Astrocyte (in vitro differentiated cells and primary cell): ENCODE measurements around the gene LEP. TPM values are rescaled to one million over a fixed set of nuclear protein-coding genes. Genes with fewer than 3 reads are reported as not detected.

Experiments
- DNase-seq: peaks from one replicate; pipeline ENCODE4 v3.0.0-alpha.2; 2010; ENCODE audit warnings: low read depth
- FAIRE-seq: peaks from 2 replicates; lab custom pipeline; 2011; peaks lifted over from hg19 to GRCh38; lab: Jason Lieb, UNC
- H2AFZ ChIP-seq: 2 replicates; pipeline ENCODE4 v1.6.0; 2012; ENCODE audit warnings: low read depth, low read length, inconsistent platforms
- H3K27ac ChIP-seq: 2 replicates; pipeline ENCODE4 v1.5.1; 2011; ENCODE audit warnings: low read depth, low read length, inconsistent platforms
- H3K27me3 ChIP-seq: 2 replicates; pipeline ENCODE4 v1.6.0; 2011; ENCODE audit warnings: low read length, inconsistent platforms; ENCODE audit not compliant: insufficient read depth
- H3K36me3 ChIP-seq: 2 replicates; pipeline ENCODE4 v1.5.1; 2011; ENCODE audit warnings: low read length, inconsistent platforms; ENCODE audit not compliant: insufficient read depth
- H3K4me1 ChIP-seq: 2 replicates; pipeline ENCODE4 v1.5.1; 2011; ENCODE audit warnings: low read length, inconsistent platforms; ENCODE audit not compliant: insufficient read depth
- H3K4me2 ChIP-seq: 2 replicates; pipeline ENCODE4 v1.6.0; 2012; ENCODE audit warnings: low read length, inconsistent platforms
- H3K4me3 ChIP-seq: 2 replicates; pipeline ENCODE4 v1.5.1; 2011; ENCODE audit warnings: low read depth, mild to moderate bottlenecking, low read length, inconsistent platforms; ENCODE audit not compliant: insufficient read depth
- H3K79me2 ChIP-seq: 2 replicates; pipeline ENCODE4 v1.6.0; 2012; ENCODE audit warnings: mild to moderate bottlenecking, low read length, inconsistent platforms; ENCODE audit not compliant: insufficient read depth
- H3K9ac ChIP-seq: 2 replicates; pipeline ENCODE4 v1.6.0; 2012; ENCODE audit warnings: mild to moderate bottlenecking, low read length, inconsistent platforms
- H3K9me3 ChIP-seq: 2 replicates; pipeline ENCODE4 v1.5.1; 2012; ENCODE audit warnings: low read depth, mild to moderate bottlenecking, low read length, inconsistent platforms; ENCODE audit not compliant: insufficient read depth
- H4K20me1 ChIP-seq: 2 replicates; pipeline ENCODE4 v1.6.0; 2012; ENCODE audit warnings: low read length, inconsistent platforms; ENCODE audit not compliant: insufficient read depth
- H3K27ac Mint-ChIP-seq: one replicate; pipeline ENCODE4 v1.8.0; 2021; ENCODE audit warnings: mild to moderate bottlenecking, mixed read lengths; ENCODE audit not compliant: unreplicated experiment
- H3K27me3 Mint-ChIP-seq: one replicate; pipeline ENCODE4 v1.8.0; 2021; ENCODE audit warnings: low read depth, mixed read lengths; ENCODE audit not compliant: unreplicated experiment
- H3K36me3 Mint-ChIP-seq: one replicate; pipeline ENCODE4 v1.8.0; 2021; ENCODE audit warnings: low read depth, mixed read lengths; ENCODE audit not compliant: unreplicated experiment
- H3K4me1 Mint-ChIP-seq: one replicate; pipeline ENCODE4 v1.8.0; 2021; ENCODE audit warnings: low read depth, mixed read lengths; ENCODE audit not compliant: unreplicated experiment
- H3K4me3 Mint-ChIP-seq: one replicate; pipeline ENCODE4 v1.8.0; 2021; ENCODE audit warnings: mild to moderate bottlenecking, moderate library complexity, mixed read lengths; ENCODE audit not compliant: unreplicated experiment
- H3K9me3 Mint-ChIP-seq: one replicate; pipeline ENCODE4 v1.8.0; 2021; ENCODE audit warnings: mild to moderate bottlenecking, mixed read lengths; ENCODE audit not compliant: unreplicated experiment
- CTCF ChIP-seq: IDR thresholded peaks from 2 replicates; pipeline ENCODE4 v1.5.1; 2011; ENCODE audit warnings: low read depth, mild to moderate bottlenecking, inconsistent platforms, low read length, moderate library complexity; ENCODE audit not compliant: insufficient read depth
- EZH2 ChIP-seq: IDR thresholded peaks from 2 replicates; pipeline ENCODE4 v1.6.1; 2012; ENCODE audit warnings: mild to moderate bottlenecking, low read length, inconsistent platforms; ENCODE audit not compliant: insufficient read depth
- total RNA-seq: library from RNA; stranded (reverse); gene quantifications from 2 replicates; pipeline ENCODE4 v1.2.1, GENCODE V29; 2021

The LEP gene
- total RNA-seq, 1 donor from 2014 or later: not detected

GRCh38 chr7:128209229-128210035 is 31.6 kb upstream of the LEP start:
- no peak overlapping the region for H3K4me2 ChIP-seq
- Mint-ChIP-seq H3K4me3 (no peak overlapping the region), H3K9me3 (no peaks in the 10 kb centered on the region), H3K4me1 (peaks cover 4% of the 10 kb centered on the region), H3K36me3 (no peaks in the 10 kb centered on the region), H3K27me3 (peaks cover 45% of the 10 kb centered on the region), H3K27ac (no peak overlapping the region)
- DNase-seq (peak; percentile 49), FAIRE-seq (peak; percentile 97)
- no peaks in the 10 kb centered on the region for H3K36me3 ChIP-seq
- peaks cover 37% of the 10 kb centered on the region for H3K27me3 ChIP-seq
- H3K27ac ChIP-seq: no peak overlapping the region
- no peaks in the 10 kb centered on the region for H3K9me3 ChIP-seq
- H3K4me3 ChIP-seq: no peak overlapping the region
- TF ChIP-seq CTCF (peak; percentile 96), EZH2 (no peak)
- H3K79me2 ChIP-seq: no peaks in the 10 kb centered on the region
- no peak overlapping the region for H2AFZ ChIP-seq
- H3K4me1 ChIP-seq: no peaks in the 10 kb centered on the region
- no peak overlapping the region for H3K9ac ChIP-seq
- no peaks in the 10 kb centered on the region for H4K20me1 ChIP-seq

GRCh38 chr7:128210036-128210347 is 31.1 kb upstream of the LEP start:
- no peak overlapping the region for H3K4me2 ChIP-seq
- Mint-ChIP-seq H3K9me3 (no peaks in the 10 kb centered on the region), H3K27ac (no peak overlapping the region), H3K4me3 (no peak overlapping the region), H3K4me1 (peaks cover 4% of the 10 kb centered on the region), H3K27me3 (peaks cover 39% of the 10 kb centered on the region), H3K36me3 (no peaks in the 10 kb centered on the region)
- H4K20me1 ChIP-seq: no peaks in the 10 kb centered on the region
- H3K9me3 ChIP-seq: no peaks in the 10 kb centered on the region
- no peaks in the 10 kb centered on the region for H3K4me1 ChIP-seq
- no peak overlapping the region for H3K27ac ChIP-seq
- no peak for DNase-seq
- no peaks in the 10 kb centered on the region for H3K79me2 ChIP-seq
- H2AFZ ChIP-seq: no peak overlapping the region
- no peak for TF ChIP-seq CTCF
- no peak for TF ChIP-seq EZH2
- H3K27me3 ChIP-seq: peaks cover 34% of the 10 kb centered on the region
- FAIRE-seq: no peak
- H3K36me3 ChIP-seq: no peaks in the 10 kb centered on the region
- H3K9ac ChIP-seq: no peak overlapping the region
- H3K4me3 ChIP-seq: no peak overlapping the region
